ENCODE measurements around the gene SNX30.

DNA sequence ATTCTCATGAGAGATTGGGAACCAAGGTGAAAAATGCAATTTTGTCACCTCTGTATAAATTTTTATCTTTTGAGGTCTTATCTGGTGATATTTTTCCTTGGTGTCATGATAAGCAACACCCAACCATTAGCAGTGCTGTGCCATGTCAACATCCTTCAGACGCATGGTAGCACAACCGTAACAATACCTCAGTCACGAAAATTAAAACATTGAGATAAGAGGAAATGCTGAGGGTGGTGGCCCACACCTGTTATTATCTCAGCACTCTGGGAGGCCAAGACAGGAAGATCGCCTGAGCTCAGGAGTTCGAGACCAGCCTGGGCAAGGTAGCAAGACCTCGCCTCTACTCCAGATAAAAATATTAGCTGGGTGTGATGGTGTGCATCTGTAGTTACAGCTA, 107.4 kb downstream of the SNX30 start:
- TF ChIP-seq CTCF (IDR thresholded peaks at IDR 0.05) (no peak), POLR2A (IDR thresholded peaks at IDR 0.05) (no peak), EP300 (IDR thresholded peaks at IDR 0.05) (no peak), POLR2AphosphoS5 (IDR thresholded peaks at IDR 0.05) (no peak)
